ENCODE data around the gene DACT3. TPM values are rescaled to one million over a fixed set of nuclear protein-coding genes. Genes with fewer than 3 reads are reported as not detected.

DACT3 gene
- polyA plus RNA-seq, 6 donors from 2014 or later = 0.11 to 0.30 TPM; not detected in 4

GRCh38 chr19:46610851-46611770, 49.9 kb downstream of the DACT3 start:
- Mint-ChIP-seq H3K27ac (peak overlapping the region in 5 of 6 donors; percentile 60 to 95 (median 77)), H3K36me3 (peaks cover 21 to 41% of the 10 kb centered on the region in 2 donors), H3K27me3 (no peaks in the 10 kb centered on the region), H3K4me1 (peaks cover 30 to 61% (median 46%) of the 10 kb centered on the region in 3 donors), H3K9me3 (no peaks in the 10 kb centered on the region), H3K4me3 (peak overlapping the region; percentile 22 to 79 (median 52))
- DNase-seq (peak; percentile 29), ATAC-seq (ENCODE audit: low read depth in 2 of 2) (peak; percentile 39 to 50)

- Mint-ChIP-seq H3K4me1 (peaks cover 30 to 54% (median 41%) of the 10 kb centered on the region in 3 donors), H3K4me3 (peak overlapping the region in 3 of 8 donors; percentile 39 to 50 (median 47))
Measured at GRCh38 chr19:46610413-46610775, 50.6 kb downstream of the DACT3 start.

GRCh38 chr19:46609511-46610412, 51.2 kb downstream of the DACT3 start:
- DNase-seq = no peak
- Mint-ChIP-seq H3K27me3 (no peaks in the 10 kb centered on the region), H3K27ac (peak overlapping the region in 1 of 6 donors; percentile 36), H3K36me3 (peaks cover 21 to 43% of the 10 kb centered on the region in 2 donors), H3K9me3 (no peaks in the 10 kb centered on the region), H3K4me1 (peaks cover 30 to 53% (median 41%) of the 10 kb centered on the region in 3 donors), H3K4me3 (no peak overlapping the region)
- ATAC-seq (ENCODE audit: low read depth in 2 of 2) = no peak

More at GRCh38 chr19:46610413-46610775, 50.6 kb downstream of the DACT3 start:
- Mint-ChIP-seq H3K27me3 (no peaks in the 10 kb centered on the region), H3K27ac (peak overlapping the region in 2 of 6 donors; percentile 73 to 78), H3K9me3 (no peaks in the 10 kb centered on the region), H3K36me3 (peaks cover 21 to 43% of the 10 kb centered on the region in 2 donors)
- no peak for ATAC-seq (ENCODE audit: low read depth in 2 of 2)
- no peak for DNase-seq

GRCh38 chr19:46608581-46609345, 52.2 kb downstream of the DACT3 start:
- H3K9me3 Mint-ChIP-seq = no peaks in the 10 kb centered on the region
- H3K4me3 Mint-ChIP-seq = no peak overlapping the region
- no peak overlapping the region for H3K27ac Mint-ChIP-seq
- no peak for ATAC-seq (ENCODE audit: low read depth in 2 of 2)
- H3K36me3 Mint-ChIP-seq = peaks cover 21 to 43% of the 10 kb centered on the region in 2 donors
- DNase-seq = no peak
- H3K27me3 Mint-ChIP-seq = no peaks in the 10 kb centered on the region
- peaks cover 24 to 43% (median 32%) of the 10 kb centered on the region in 3 donors for H3K4me1 Mint-ChIP-seq

GRCh38 chr19:46608178-46608577, 52.8 kb downstream of the DACT3 start:
- H3K36me3 Mint-ChIP-seq = peaks cover 21 to 43% of the 10 kb centered on the region in 2 donors
- no peaks in the 10 kb centered on the region for H3K9me3 Mint-ChIP-seq
- H3K27ac Mint-ChIP-seq = no peak overlapping the region
- H3K4me3 Mint-ChIP-seq = no peak overlapping the region
- DNase-seq (no peak), ATAC-seq (ENCODE audit: low read depth in 2 of 2) (no peak)
- peaks cover 29 to 44% (median 33%) of the 10 kb centered on the region in 3 donors for H3K4me1 Mint-ChIP-seq
- no peaks in the 10 kb centered on the region for H3K27me3 Mint-ChIP-seq

GRCh38 chr19:46607448-46607841, 53.5 kb downstream of the DACT3 start:
- Mint-ChIP-seq H3K36me3 (peaks cover 21 to 43% of the 10 kb centered on the region in 2 donors), H3K27ac (peak overlapping the region in 2 of 6 donors; percentile 33 to 75), H3K9me3 (no peaks in the 10 kb centered on the region), H3K4me3 (no peak overlapping the region), H3K4me1 (peaks cover 32 to 44% (median 39%) of the 10 kb centered on the region in 3 donors), H3K27me3 (no peaks in the 10 kb centered on the region)
- DNase-seq (no peak), ATAC-seq (ENCODE audit: low read depth in 2 of 2) (no peak)

GRCh38 chr19:46606681-46607447, 54.1 kb downstream of the DACT3 start:
- H3K4me3 Mint-ChIP-seq = peak overlapping the region in 2 of 8 donors; percentile 20 to 69
- peaks cover 34 to 44% (median 39%) of the 10 kb centered on the region in 3 donors for H3K4me1 Mint-ChIP-seq
- no peaks in the 10 kb centered on the region for H3K27me3 Mint-ChIP-seq
- peak overlapping the region in 1 of 6 donors; percentile 33 for H3K27ac Mint-ChIP-seq
- H3K36me3 Mint-ChIP-seq = peaks cover 21 to 43% of the 10 kb centered on the region in 2 donors
- no peaks in the 10 kb centered on the region for H3K9me3 Mint-ChIP-seq
- ATAC-seq (ENCODE audit: low read depth in 2 of 2) = no peak
- no peak for DNase-seq

- Mint-ChIP-seq H3K4me1 (peaks cover 31 to 39% (median 36%) of the 10 kb centered on the region in 3 donors), H3K36me3 (peaks cover 21 to 43% of the 10 kb centered on the region in 2 donors), H3K9me3 (no peaks in the 10 kb centered on the region), H3K4me3 (peak overlapping the region in 2 of 8 donors; percentile 57 to 69), H3K27me3 (no peaks in the 10 kb centered on the region), H3K27ac (no peak overlapping the region)
- ATAC-seq (ENCODE audit: low read depth in 2 of 2) = no peak
- no peak for DNase-seq
Measured at GRCh38 chr19:46606019-46606418, 55.0 kb downstream of the DACT3 start.

- no peaks in the 10 kb centered on the region for H3K27me3 Mint-ChIP-seq
- peaks cover 0 to 2% (median 0%) of the 10 kb centered on the region in 7 donors for H3K9me3 Mint-ChIP-seq
- peaks cover 21 to 42% of the 10 kb centered on the region in 2 donors for H3K36me3 Mint-ChIP-seq
- H3K4me1 Mint-ChIP-seq = peaks cover 30 to 36% (median 34%) of the 10 kb centered on the region in 3 donors
- H3K4me3 Mint-ChIP-seq = peak overlapping the region in 3 of 8 donors; percentile 10 to 69 (median 57)
- DNase-seq (no peak), ATAC-seq (ENCODE audit: low read depth in 2 of 2) (no peak)
- no peak overlapping the region for H3K27ac Mint-ChIP-seq
Measured at GRCh38 chr19:46605356-46605821, 55.6 kb downstream of the DACT3 start.

GRCh38 chr19:46604781-46605355, 56.1 kb downstream of the DACT3 start:
- H3K27ac Mint-ChIP-seq = no peak overlapping the region
- no peaks in the 10 kb centered on the region for H3K27me3 Mint-ChIP-seq
- ATAC-seq (ENCODE audit: low read depth in 2 of 2) (no peak), DNase-seq (no peak)
- H3K4me1 Mint-ChIP-seq = peaks cover 27 to 37% (median 36%) of the 10 kb centered on the region in 3 donors
- H3K9me3 Mint-ChIP-seq = peaks cover 0 to 4% (median 0%) of the 10 kb centered on the region in 7 donors
- H3K36me3 Mint-ChIP-seq = peaks cover 21 to 37% of the 10 kb centered on the region in 2 donors
- peak overlapping the region in 2 of 8 donors; percentile 57 to 65 for H3K4me3 Mint-ChIP-seq

GRCh38 chr19:46603752-46604231, 57.2 kb downstream of the DACT3 start:
- Mint-ChIP-seq H3K4me3 (peak overlapping the region in 6 of 8 donors; percentile 70 to 100 (median 98)), H3K27ac (peak overlapping the region in 2 of 6 donors; percentile 85 to 100), H3K9me3 (peaks cover 0 to 5% (median 3%) of the 10 kb centered on the region in 7 donors), H3K27me3 (no peaks in the 10 kb centered on the region), H3K4me1 (peaks cover 27 to 37% (median 35%) of the 10 kb centered on the region in 3 donors), H3K36me3 (peaks cover 15 to 28% of the 10 kb centered on the region in 2 donors)
- DNase-seq = no peak
- ATAC-seq (ENCODE audit: low read depth in 2 of 2) = no peak
